Sigmoid colon (tissue), 3 donors: ENCODE data around the gene COL2A1.

Source experiments
- CTCF ChIP-seq, 4 experiments: fragments of 450-650 bp in 3 of 4; fragments of 200-600 bp in 1 of 4; IDR thresholded peaks; one replicate each; pipeline ENCODE4 v1.5.1; 2016 to 2019; ENCODE audit warnings: antibody characterized with exemption in 4 of 4, mild to moderate bottlenecking in 3 of 4, moderate library complexity in 2 of 4
- POLR2A ChIP-seq, 2 donors: fragments of 450-650 bp; IDR thresholded peaks; one replicate each; pipeline ENCODE4 v1.6.1; 2016; ENCODE audit warnings: antibody characterized with exemption in 2 of 2, mild to moderate bottlenecking in 2 of 2, moderate library complexity in 2 of 2

DNA sequence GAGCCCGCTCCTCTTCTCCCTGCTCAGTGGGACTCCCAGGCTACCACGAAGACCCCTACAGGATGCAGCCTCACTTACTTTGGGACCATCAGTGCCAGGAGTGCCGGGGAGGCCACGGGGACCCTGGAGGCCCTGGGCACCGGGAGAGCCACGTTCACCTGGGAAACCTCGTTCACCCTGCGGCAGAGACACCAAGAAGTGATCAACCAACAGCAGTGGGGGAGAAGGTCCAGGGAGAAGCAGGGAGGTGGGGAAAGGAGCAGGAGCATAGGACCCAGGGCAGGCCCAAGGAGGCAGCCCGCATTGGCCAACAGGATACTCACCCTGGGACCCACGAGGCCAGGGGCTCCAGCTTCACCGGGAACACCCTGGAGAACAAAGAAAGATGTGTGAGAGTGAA is 21.5 kb downstream of the COL2A1 start:
- no peak for TF ChIP-seq POLR2A (IDR thresholded peaks at IDR 0.05)
- TF ChIP-seq CTCF (IDR thresholded peaks at IDR 0.05) = no peak
